NCI-H146 (cell line): ENCODE measurements around the gene CELF5.
"Not testable (repeated sequence)": the region's sequence is repeated elsewhere in the genome, so short reads cannot be mapped to it uniquely, and the experiment has no call there.

ENCODE experiments used
- DNase-seq: peaks from one replicate; lab custom pipeline; 2025; lab: John Stamatoyannopoulos, UW

CELF5 gene

GRCh38 chr19:3274245-3274941 is 49.9 kb downstream of the CELF5 start:
- no peak for DNase-seq

DNA sequence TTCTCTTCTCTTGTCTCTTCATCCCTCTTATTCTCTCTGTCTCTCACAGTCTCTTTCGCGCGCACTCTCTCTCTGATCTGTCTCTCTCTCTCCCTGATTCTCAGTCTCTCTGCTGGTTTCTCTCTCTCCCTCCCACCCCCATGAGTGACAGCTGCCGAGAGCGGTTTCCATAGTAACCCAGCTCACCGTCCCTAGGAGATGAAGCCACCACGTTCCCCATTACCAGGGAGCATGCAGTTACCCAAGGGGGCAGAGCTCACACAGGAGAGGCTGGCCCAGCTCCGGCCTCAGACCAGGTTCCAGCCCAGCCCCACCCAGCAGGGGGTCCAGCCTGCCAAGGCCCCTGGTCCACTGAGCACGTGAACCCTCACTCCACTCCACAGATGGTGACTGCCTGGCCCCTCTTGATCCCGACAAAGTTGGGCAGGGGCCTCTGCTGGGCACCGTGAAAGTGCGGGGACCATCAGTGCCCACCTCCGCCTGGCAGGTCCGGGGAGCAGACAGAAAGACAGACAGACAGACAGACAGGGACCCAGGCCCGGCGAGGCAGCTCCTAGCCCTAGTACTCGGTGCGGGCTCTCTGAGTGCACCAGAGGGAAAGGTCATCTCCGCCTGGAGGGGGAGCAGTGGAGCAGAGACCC is 50.6 kb downstream of the CELF5 start:
- DNase-seq: peak; percentile 66

DNA sequence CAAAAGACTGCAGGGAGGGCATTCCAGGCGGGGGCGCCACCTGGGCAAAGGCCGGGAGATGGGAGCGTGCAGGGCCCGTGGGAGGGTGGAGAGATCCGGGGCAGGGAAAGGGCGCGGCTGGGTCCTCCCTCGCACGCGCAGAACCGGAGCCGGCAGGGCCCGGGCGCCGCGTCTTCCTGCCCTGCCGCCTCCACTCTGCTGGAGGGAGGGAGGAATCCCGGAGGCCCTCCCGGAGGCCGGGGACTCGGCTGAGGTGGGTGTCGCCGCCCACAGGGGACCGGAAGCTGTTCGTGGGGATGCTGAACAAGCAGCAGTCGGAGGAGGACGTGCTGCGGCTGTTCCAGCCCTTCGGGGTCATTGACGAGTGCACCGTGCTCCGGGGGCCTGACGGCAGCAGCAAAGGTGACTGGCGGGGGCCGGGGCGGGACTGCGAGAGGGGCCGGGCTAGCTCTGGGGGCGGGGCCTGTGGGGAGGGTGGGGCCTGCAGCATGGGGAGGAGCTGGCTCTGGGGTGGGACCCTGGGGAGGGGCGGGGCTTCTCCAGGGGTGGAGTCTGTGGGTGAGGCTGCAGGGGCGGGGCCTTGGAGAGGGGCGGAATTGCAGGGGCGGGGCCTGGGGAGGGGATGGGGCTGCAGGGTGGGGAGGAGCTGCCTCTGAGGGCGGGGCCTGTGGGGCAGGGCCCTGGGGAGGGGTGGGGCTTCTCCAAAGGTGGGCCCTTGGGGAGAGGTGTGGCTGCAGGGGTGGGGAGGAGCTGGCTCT is 51.3 kb downstream of the CELF5 start:
- DNase-seq: peak; percentile 57

DNA sequence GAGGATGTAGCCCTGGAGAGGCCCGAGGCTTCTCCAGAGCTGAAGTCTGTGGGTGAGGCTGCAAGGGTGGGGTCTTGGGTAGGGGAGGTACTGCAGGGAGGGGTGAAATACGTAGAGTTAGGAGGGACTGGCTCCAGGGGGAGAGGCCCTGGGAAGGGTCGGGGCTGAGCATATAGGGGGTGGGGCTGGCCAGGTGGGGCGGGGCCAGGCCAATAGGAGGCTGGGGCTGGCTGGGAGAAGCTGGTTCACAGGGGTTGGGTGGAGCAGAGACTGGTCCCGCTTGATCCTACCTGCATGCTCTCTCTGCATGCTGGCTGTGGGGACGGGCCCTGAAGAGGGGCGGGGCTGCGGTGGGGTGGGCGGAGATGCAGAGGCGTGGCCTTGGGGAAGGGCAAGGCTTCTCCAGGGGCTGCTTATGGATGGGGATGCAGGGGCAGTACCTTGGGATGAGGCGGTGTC is 51.9 kb downstream of the CELF5 start:
- DNase-seq: peak; percentile 98

GRCh38 chr19:3277649-3278048 is 53.2 kb downstream of the CELF5 start:
- DNase-seq: no peak

GRCh38 chr19:3278294-3278693 is 53.8 kb downstream of the CELF5 start:
- DNase-seq: no peak

DNA sequence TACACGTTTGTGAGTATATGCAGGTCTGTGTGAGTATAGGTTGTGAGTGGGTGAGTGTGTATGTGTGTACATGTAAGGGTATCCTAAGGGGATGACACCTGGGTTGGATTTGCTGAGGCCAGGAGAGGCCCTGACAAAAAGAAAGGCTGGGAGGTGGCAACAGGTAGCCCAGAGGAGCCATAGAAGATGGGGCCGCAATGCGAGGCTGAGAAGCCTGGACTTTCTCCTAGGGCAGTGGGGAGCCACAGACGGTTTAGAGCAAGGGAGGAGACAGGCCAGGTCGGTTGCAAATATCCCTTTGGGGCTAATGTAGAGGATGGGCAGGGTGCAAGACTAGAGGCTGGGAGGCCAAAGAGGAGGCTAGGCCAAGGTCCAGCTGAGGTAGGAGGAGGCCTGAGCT is 54.3 kb downstream of the CELF5 start:
- DNase-seq: no peak

DNA sequence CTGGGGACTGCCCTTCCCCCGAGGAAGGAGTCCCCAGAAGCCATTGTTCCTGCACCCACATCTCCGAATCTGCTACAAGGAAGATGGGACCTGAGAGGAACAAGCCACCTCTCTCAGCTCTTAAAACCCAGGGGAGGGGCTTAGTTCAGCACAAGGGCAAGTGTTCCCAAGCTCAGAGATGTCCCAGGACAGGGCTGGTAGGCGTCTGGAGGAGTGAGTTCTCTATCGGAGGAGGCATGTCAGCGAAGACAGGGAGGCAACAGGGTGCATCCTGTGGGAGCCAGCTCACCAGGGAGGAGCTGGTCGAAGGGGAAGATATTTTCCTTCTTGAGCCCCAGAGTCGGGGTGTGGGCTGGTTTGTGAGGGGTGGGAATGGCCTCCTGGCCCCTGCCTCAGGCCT is 54.8 kb downstream of the CELF5 start:
- DNase-seq: no peak

DNA sequence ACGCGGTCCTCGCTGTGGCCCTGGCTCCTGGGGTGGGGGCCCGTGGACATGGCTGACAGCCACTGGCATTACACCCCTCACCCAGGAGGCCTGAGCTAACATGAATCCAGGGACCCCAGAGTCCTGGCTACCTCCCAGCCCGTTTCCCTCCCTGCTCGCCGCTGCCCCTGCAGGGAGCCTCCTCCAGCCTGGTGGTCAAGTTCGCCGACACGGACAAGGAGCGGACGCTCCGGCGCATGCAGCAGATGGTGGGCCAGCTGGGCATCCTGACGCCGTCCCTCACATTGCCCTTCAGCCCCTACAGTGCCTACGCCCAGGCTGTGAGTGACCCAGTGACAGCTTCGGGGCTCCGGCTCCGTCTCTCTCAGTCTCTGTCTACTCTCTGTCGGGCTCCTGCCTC is 56.6 kb downstream of the CELF5 start:
- no peak for DNase-seq

GRCh38 chr19:3282155-3282554 is 57.7 kb downstream of the CELF5 start:
- no peak for DNase-seq

DNA sequence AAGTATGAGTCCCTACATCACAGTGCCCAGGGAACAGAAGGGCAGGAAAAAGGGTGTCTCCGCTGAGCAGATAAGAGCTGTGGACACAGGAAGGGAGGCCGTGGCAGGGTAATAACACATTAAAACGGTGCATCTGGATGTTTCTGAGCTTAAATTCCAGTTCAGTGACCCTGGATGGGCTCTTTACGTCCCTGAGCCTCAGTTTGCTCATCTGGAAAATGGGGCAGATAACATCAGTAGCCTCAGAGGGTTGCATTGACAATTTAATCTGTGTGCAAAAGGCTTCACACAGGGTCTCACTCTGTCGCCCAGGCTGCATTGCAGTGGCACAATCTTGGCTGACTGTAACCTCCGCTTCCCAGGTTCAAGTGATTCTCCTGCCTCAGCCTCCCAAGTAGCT is 58.1 kb downstream of the CELF5 start:
- DNase-seq: no peak

DNA sequence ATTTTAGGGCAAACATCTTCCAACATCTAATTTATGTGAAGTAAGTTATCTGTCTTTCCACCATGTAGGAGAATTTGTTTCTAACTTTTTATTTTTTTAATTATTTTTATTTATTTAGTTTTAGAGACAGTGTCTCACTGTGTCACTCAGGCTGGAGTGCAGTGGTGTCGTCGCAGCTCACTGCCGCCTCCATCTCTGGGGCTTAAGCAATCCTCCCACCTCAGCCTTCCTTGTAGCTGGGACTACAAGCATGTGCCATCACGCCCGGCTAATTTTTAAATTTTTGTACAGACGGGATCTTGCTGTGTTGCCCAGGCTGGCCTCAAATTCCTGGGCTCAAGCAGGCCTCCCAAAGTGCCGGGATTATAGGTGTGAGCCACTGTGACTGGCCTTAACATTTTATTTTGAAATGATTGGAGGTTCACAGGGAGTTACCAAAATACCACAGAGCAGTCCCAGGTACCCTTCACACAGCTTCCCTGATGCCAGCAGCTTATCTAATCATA is 58.8 kb downstream of the CELF5 start:
- no peak for DNase-seq

- no peak for DNase-seq
Observed at GRCh38 chr19:3283886-3284657, 59.6 kb downstream of the CELF5 start.

DNA sequence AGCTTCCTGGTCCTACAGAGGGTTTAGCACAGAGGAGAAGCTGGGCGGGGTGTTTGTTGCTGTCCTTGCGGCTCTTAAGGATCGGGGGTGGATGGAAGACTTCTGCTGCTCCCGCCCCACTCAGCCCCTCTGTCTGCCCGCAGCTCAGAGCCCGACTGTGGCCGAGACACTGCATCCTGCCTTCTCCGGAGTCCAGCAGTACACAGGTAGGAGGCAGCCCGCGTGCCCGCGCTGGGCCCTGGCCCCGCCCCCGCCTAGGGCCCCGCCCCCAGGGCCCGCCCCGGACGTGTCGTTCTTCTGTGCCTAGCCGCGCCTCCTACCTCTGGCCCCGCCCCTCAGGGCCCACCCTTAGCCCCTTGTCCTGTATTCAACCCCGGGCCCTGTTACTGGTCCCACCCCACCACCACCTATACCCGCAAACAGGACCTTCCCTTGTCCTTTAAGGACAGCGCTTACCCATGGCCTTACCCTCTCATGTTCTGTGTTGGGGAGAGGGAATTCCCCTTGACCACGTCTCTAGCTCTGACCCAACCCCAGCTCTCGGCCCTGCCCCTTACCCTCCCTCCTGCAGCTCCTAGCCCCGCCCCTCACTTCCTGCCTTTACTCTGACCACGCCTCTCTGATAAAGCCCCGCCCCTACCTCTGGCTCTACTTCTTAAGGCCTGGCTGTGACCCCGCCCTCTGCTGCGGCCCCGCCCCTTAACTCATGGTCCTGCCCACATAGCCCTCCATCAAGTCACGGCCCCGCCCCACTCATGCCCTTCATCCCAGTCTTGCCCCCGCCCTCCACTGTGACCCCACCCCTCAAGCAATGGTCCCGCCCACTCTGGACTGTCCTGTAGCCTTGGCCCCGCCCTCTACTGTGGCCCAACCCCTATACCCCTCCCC is 60.5 kb downstream of the CELF5 start:
- peak; percentile 35 for DNase-seq

DNA sequence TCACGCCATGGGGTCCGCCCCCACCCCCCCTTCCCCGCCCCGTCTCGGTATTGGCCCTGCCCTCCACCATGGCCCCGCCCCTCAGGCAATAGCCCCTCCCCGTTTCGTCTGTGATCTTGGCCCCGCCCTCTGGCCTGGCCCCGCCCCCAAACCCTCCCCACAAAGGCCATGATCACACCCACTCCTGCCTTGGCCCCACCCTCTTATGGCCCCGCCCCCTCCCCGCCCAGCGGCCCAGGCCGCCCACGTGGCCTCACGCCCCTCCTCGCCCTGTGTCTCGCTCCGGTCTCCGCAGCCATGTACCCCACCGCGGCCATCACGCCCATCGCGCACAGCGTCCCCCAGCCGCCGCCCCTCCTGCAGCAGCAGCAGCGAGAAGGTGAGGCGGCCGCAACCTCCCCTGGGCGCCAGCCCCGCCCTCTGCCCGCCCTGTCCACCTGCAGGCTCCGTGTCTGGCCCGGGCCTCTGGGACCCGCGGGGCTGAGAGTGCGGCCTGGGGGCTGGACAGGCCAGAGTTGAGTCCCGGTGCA is 61.3 kb downstream of the CELF5 start:
- DNase-seq: no peak

- no peak for DNase-seq
Observed at GRCh38 chr19:3287814-3288213, 63.4 kb downstream of the CELF5 start.

- DNase-seq: not testable (repeated sequence)
Observed at GRCh38 chr19:3288437-3288836, 64.0 kb downstream of the CELF5 start.

- no peak for DNase-seq
Observed at GRCh38 chr19:3289971-3290569, 65.6 kb downstream of the CELF5 start.

- DNase-seq: not testable (repeated sequence)
Observed at GRCh38 chr19:3290858-3291257, 66.4 kb downstream of the CELF5 start.

GRCh38 chr19:3291644-3292043 is 67.2 kb downstream of the CELF5 start:
- no peak for DNase-seq
